NCI-H526 treated with DMSO at 0.1 percent for 48 hours (cell line): Measurements from ENCODE around the gene TLCD3A.
A peak's percentile ranks its signal among the peaks of the same experiment; 100 is the strongest.
"Not testable (repeated sequence)": the region's sequence is repeated elsewhere in the genome, so short reads cannot be mapped to it uniquely, and the experiment has no call there.

Source experiments
- DNase-seq: peaks from one replicate; lab custom pipeline; 2025; lab: John Stamatoyannopoulos, UW

The TLCD3A gene

DNA sequence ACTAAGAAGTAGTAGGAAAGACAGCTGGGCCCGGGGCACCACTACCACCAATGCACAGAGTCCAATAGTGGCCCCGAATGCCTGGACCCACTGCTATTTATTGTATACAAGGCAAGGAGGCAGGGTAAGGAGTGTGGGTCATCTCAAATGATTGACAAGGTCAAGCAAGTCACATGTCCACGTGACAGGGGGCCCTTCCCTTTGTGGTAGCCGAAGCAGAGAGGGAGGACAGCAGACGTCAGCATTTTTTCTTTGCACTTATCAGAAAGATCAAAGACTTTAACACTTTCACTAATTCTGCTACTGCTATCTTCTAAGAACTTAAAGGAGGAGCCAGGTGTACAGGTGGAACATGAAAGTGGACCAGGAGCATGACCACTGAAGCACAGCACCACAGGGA is 24.3 kb upstream of the TLCD3A start:
- no peak for DNase-seq

DNA sequence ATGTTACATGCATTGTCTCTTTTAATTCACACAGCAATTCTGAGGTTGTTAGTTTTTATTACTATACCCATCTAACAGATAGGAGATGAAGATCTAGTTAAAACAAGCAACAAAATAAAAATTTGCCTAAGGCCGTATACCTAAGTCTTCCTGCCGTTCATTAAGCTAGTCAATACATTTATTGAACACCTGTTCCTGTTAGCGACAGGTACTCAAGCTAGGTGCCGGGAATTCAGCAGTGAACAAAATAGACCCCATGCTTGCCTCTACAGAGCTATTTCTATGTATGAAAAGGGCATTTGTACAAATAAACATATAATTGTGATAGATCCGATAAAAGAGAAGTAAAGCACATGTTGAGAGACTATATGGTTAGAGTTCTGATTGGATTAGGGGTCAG is 14.3 kb upstream of the TLCD3A start:
- DNase-seq: no peak

DNA sequence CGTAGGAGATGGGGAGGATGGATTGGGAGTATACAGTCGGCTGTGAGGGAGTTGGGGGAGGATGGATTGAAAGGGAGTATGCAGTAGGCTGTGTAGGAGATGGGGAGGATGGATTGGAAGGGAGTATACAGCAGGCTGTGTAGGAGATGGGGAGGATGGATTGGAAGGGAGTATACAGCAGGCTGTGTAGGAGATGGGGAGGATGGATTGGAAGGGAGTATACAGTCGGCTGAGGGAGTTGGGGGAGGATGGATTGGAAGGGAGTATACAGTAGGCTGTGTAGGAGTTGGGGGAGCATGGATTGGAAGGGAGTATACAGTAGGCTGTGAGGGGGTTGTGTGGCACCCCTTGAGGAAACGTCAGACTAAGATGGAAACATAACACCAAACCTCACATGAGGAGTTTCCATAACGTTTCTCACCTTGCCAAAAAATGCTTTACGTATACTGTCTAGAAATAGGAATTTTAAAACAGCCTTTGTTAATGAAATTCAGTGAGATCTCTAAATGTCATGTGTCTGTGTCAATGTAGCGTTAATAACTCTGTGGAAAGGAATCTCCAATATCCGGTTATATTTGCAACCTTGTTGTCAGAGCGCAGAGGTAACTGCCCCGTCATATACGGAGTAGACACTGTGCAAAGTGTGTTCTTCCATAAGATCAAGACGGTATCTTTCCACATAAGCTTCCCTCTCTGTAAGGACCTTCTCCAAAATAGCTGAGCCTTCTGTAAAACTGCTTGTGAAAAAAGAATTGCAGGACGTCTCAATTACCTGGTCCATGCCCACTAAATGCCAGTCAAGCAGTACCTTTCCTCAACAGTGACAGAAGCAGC is 11.5 kb upstream of the TLCD3A start:
- DNase-seq: no peak

DNA sequence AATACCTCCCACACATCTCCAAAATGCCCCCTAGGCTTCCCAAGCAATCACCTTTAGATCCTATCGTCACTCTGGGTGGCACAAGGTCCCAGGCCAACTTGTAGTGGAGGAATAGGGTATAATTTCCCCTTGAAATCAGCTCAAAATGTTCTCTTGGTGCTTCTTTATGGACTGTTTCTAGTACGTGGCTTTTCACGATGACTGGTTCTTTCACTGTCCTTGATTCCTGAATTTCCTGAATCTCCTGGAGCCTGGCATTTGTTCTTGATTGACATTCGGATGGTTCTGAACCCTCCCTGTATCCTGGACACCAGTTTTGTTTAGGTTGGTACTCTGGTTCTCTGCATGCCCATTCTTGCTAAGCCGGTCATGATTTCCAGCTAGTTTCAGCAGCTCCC is 10.9 kb upstream of the TLCD3A start:
- DNase-seq: no peak

DNA sequence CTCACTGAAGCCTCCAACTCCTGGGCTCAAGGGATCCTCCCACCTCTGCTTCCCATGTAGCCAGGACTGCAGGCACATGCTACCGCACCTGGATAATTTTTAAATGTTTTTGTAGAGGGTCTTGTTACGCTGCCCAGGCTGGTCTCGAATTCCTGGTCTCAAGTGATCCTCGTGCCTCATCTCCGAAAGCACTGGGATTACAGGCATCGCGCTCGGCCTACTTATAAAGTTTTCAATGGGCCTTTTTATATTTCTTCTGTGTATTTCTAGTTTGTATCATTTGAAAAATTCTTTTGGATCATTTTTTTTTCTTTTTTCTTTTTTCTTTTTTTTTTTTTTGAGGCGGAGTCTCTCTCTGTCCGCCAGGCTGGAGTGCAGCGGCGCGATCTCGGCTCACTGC is 7.3 kb upstream of the TLCD3A start:
- DNase-seq: no peak

DNA sequence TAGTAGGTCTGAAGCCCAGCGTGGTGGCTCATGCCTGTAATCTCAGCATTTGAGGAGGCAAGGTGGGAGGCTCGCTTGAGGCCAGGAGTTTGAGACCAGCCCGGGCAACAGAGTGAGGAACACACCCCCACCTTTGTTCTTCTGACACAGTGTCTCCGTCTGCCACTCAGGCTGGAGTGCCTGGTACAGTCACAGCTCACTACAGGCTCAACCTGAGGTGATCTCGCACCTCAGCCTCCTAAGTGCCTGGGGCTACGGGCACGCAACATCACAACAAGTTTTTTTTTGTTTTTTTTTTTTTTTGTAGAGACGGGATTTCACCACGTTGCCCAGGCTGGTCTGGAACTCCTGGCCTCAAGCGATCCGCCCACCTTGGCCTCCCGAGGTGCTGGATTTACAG is 6.7 kb upstream of the TLCD3A start:
- DNase-seq: no peak

DNA sequence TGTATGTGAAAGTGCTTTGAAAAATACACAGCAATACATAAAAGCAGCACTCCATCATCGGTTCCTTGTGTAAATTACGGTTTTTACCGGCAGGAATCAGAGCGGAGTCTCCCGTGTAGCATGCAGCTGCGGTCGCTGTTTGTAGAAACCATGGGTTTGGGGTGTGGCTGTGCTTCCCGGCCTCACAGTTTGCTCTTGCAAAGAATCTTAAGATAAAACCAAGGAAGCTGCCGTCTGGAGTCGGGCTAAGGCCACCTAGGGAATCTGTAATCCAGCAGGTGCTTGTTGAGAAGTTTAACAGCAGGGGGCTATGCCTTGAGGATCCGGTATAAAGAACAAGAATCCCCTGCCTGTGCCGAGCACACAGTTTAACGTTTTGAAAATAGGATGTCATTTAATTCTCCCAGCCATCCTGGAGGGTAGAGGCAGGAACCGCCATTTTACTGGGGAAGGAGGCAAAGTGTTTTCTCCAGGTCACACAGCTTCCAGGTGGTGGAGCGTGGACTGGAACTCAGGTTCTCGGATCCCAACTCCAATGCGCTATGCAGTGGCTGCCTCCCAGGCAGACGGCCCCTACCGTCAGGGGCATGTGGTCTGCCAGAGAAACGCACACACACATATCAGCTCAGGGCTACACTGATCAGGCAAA is 6.0 kb upstream of the TLCD3A start:
- DNase-seq: no peak

DNA sequence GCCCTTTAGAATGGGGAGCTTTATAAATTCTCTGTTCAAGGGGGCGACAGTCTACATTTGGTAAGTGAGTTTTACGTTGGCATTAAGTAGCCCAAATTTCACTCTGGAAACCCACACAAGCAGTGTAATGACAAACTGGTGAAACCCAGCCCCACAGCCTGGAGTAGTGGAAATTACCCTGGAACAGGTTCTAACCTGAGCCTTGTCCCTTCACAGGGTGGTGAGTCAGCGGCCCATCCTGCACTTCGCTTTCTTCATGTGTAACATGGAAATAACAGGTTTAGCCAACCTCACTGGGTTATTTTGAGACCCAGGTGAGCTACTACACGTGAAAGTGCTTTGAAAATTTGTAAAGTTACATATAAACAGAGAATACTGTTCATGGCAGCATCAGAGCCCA is 3.5 kb upstream of the TLCD3A start:
- DNase-seq: no peak

DNA sequence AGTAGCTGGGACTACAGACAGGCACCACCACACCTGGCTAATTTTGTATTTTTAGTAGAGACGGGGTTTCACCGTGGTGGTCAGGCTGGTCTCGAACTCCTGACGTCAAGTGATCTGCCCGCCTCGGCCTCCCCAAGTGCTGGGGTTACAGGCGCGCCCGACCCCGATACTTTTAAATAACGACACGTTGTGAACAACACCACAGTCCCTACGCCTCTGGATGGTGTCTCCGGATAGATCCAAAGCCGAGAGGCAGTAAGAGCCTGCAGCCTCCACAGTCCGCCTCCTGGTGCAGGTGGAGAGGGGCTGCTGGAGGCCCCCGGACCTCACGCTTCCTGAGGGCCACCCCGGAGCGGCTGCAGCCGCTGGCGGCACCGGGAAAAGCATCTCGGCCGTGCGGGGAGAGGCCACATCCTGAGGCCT is 741 bp upstream of the TLCD3A start:
- DNase-seq: no peak

DNA sequence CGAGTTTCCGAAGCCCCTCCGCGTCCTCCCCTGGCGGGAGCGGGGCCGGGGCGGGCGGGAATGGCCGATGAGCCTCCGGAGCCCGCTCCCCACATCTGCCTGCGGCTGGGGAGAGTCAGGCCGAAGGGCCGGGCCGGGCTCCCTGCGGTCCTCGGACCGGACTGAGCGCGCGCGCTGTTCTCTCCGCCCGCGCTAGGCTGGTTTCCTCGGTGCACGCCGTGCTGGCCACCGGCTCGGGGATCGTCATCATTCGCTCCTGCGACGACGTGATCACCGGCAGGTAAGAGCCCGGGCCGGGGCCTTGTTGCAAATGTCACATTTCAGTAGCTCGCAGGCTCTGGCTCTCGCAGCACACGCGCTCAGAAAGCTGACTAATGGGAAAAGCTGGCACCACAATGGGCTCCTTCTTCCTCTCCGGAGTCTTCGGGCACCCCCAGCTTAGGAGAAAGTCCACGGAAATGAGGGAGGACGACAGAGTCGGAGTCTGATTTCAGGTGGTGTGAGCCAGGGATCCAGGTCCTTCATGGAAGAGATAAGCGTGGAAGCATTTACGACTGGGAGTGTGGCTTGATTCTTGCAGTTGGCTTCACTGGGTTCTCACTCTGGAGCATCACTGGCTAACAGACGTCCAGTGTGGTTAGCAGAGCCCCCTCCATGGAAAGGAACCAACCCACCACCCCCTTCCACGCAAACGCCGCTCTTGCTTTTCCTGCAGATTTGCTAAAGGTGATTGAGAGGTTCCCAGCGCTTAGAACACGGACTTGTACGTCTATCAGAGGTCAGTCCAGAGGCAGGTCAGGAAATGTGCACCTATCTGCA is 715 bp downstream of the TLCD3A start:
- DNase-seq: peak; percentile 27

DNA sequence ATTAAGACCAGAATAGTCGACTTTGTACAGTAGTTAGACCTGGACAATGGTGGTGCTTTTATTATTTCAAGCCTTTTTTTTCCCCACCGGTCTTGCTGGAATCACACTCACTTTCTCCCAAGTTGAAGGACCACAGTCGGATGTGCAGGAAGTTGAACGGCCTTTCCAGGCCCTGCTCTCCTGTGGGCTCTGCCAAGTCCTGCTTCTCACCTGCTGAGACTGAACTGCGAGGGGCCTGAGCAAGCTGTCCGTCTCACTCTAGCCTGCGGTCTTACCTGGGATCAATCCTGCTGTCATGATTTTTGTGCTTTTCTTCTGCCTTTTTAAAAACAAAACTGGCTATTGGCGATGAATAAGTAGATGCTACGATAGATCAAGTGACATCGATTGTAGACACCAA is 1.3 kb downstream of the TLCD3A start:
- DNase-seq: no peak

DNA sequence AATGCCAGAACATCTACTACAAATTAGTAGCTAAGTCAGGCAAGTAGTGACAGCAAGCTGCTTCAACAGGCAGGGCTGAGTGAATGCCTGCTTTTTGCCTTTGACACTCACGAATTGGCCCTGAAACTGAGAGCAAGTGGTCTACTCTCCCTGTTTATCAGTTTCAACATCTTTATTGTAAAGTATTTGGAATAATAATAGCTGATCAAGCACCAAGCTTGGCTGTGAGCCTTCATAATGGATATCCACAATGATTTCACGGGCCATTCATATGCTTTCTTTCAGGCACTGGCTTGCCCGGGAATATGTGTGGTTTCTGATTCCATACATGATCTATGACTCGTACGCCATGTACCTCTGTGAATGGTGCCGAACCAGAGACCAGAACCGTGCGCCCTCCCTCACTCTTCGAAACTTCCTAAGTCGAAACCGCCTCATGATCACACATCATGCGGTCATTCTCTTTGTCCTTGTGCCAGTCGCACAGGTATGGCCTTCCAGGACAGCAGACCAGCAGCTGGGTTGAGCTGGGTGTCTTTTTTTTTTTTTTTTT is 5.2 kb downstream of the TLCD3A start:
- DNase-seq: no peak

DNA sequence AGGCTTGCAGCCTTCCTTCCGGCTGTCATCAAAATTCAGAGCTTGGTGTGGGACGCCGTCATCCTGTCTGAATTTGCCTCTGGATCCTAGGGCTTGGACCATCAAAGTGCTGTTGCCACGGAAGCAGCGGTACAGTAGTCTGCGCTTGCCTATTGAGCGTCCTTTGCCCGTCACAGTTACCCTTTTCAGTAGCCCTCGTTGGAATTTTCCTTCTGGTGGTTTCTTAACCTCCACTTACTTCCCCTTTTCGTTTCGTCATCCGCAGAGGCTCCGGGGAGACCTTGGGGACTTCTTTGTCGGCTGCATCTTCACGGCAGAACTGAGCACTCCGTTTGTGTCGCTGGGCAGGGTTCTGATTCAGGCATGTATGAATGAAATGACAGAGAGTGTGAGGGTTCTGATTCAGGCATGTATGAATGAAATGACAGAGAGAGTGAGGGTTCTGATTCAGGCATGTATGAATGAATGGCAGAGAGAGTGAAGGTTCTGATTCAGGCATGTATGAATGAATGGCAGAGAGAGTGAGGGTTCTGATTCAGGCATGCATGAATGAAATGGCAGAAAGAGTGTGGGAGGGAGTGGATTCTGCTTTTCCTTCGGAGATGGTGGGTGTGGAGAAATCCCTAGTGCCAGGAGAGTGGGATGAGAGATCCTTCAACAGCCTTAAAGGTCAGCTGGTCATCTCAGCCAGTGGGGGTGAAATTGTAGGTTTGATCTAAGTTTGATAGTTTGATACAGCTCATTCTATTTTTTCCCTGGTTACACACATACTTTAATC is 8.0 kb downstream of the TLCD3A start:
- no peak for DNase-seq

DNA sequence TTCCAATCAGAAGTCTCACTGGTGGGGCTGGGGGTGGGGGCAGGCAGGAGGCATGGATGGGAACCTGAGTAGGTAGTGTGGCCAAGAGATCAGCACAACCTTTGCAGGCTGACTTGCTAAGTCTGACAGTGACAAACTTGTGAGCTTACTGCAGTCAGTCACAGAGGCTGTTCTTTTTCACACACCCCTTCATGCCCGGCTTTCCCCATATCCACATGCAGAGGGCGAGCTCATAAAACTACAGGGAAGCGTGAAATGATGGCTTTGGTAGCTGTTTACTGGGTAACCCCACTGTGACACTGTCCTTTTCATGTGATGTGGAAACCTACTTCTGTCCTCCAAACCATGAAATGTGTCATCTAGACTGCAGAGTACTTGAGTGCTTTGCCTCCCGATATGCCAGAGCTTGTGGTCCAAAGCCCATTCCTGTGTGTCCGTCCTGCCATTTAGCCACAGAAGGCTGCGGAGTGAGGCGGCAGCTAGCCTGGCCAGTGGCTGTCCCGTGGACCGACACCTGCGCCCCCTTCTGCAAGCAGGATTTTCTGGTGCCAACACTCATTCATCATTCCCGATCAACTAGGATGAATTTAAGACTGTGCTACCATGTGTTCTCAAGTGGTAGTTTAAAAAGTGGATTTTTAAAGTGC is 9.9 kb downstream of the TLCD3A start:
- DNase-seq: no peak

DNA sequence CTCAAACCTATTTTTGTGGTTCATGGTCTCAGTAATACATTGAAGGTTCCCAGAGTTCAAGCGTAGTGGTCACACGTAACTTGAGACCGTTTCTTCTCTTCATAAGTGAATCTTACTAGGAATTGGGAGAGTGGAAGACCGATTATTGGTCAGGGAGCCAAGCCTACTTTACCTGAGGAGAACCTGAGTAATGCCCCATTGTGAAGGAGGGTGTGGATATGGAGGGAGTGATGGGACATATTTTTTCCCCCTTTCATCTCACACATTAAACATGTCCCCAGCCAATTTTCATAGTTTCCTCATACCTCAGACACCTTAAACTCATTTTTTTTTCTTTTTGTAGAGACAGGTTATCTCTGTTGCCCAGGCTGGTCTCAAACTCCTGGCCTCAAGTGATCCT is 10.7 kb downstream of the TLCD3A start:
- no peak for DNase-seq

DNA sequence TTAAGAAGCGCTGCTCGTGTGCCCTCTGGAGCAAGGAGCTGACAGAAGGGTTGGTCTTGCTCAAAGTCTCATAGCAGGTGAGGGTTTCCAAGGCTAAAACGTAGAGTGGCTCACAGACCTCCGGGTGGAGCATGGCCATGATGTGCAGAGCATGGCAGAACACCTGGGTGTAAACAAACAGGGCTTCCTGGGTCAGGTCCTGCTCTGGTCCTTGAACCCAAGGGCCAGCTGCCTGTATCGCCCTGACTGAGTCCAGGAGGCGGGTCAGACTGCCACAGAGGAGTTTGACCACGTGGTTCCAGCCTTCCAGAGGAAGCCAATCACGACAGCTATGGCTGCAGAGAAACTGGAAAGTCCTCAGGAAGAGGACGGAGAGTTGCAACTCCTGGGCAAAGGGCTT is 12.5 kb downstream of the TLCD3A start:
- no peak for DNase-seq

DNA sequence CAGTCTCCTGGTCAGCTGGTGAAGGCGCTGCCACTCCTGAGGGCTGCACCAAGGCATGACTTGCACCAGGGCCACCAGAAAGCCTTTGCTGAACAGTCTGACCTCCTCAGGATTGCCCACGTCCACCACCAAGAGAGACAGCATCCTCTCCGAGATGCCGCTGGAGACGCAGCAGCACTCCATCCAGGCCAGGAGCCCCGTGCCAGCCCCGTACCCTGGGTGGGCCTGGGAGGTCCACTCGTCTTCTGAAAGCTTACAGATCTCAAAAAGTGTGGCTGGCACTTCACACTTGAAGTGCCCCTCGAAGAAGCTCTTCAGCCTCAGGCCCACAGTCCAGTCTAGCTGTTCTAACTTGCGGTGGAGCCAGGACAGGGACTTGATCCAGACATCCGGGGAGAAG is 13.0 kb downstream of the TLCD3A start:
- no peak for DNase-seq

DNA sequence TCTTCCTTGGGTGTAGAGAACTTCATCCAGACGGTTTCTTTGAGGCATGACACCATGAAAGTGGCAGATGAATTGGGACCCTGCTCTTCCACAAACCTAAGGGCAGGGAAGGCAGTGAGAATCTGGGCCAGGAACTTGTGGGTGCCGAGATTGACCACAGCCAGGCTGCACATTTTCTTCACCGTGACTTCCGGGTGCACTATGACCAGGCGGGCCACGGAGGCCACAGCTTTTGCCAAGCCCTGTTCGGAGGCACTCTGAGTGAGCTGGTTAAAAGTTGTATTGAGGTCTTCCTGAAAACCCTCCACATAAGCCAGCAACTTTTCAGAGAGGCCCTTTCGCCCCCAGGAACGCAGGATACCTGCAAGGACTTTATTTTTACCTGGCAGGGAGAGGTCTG is 13.8 kb downstream of the TLCD3A start:
- no peak for DNase-seq

DNA sequence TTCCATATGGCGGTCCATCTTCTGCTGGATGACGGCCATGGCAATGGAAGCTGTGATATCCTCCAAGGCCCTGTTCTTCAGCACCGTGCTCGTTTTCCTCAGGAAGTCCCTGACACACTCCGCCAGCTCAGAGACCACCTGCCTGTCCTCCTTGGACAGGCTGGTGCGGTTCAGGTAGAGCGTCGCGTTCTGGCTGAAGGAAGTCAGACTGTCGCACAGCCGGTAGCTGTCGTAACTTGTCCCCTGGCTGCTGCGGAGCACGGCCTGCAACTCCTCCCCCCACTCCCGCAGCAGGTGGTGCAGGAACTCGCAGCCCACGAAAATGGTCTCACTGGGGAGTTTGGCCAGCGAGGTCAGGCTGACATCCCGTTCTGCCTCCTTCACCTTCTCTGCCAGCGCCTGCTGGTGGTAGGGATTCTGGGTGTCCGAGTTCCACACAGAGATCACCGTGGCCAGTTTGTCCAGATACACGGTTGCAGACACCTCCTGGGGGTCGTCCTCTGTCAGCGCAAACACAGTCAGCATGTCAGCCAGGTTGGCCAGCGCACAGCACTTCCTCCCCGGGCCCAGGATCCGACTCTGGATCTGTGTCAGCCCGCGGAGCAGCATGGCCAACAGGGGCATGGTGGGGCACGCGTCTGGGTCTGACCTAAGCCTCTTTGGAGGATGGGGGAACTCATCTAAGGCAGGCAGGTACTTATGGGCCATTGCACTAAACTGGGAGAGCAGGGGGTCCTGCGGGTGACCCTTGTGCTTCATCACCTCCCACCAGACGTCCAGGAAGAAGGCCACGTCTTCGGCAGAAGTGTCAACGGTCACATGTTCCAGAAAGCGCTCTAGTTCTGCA is 14.6 kb downstream of the TLCD3A start:
- no peak for DNase-seq

DNA sequence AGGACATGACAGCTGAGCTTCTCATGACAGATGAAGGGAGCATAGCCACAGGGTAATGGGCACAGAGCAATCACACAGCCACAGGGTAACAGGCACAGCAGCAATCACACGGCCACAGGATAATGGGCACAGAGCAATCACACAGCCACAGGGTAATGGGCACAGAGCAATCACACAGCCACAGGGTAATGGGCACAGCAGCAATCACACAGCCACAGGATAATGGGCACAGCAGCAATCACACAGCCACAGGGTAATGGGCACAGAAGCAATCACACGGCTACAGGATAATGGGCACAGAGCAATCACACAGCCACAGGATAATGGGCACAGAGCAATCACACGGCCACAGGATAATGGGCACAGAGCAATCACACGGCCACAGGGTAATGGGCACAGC is 16.2 kb downstream of the TLCD3A start:
- not testable (repeated sequence) for DNase-seq
